H1 (cell line): ENCODE results near the gene CEACAM20. TPM values are rescaled to one million over a fixed set of nuclear protein-coding genes. Genes with fewer than 3 reads are reported as not detected.
A peak's percentile ranks its signal among the peaks of the same experiment; 100 is the strongest.

ENCODE experiments used
- CTCF ChIA-PET: fragments of 300-600 bp; sonication (Branson Sonifier 250); formaldehyde crosslinking; loops from one replicate; lab custom pipeline; 2021; ENCODE audit not compliant: partially characterized antibody; lab: Charles Lee
- POLR2A ChIA-PET: fragments of 300-600 bp; sonication (Branson Sonifier 250); formaldehyde crosslinking; loops from one replicate; lab custom pipeline; 2021; ENCODE audit warnings: inconsistent platforms; ENCODE audit not compliant: partially characterized antibody; lab: Charles Lee
- DNase-seq, 2 experiments: peaks; one replicate each; pipeline versions ENCODE4 v3.0.0 to v3.0.0-alpha.2; 2010 to 2022; ENCODE audit warnings: low spot score in 2 of 2, low read depth in 1 of 2, mixed read lengths in 1 of 2
- FAIRE-seq: peaks from 2 replicates; lab custom pipeline; 2011; peaks lifted over from hg19 to GRCh38; lab: Jason Lieb, UNC
- H2AFZ ChIP-seq: 2 replicates; pipeline ENCODE4 v1.8.1; 2012; ENCODE audit warnings: low read length, inconsistent platforms
- H2AK5ac ChIP-seq: 2 replicates; pipeline ENCODE4 v1.6.1; 2013; ENCODE audit warnings: low read depth, low read length
- H2BK120ac ChIP-seq: replicated peaks from 2 replicates; pipeline ENCODE3; 2013; ENCODE audit warnings: low read depth, low read length, inconsistent platforms
- H2BK12ac ChIP-seq: 2 replicates; pipeline ENCODE4 v1.6.1; 2013; ENCODE audit warnings: low read depth, low read length
- H2BK15ac ChIP-seq: 2 replicates; pipeline ENCODE4 v1.6.1; 2013; ENCODE audit warnings: low read length
- H2BK20ac ChIP-seq: 2 replicates; pipeline ENCODE4 v1.6.1; 2013; ENCODE audit warnings: low read length
- H2BK5ac ChIP-seq: 2 replicates; pipeline ENCODE4 v1.6.1; 2013; ENCODE audit warnings: low read depth, low read length
- H3K14ac ChIP-seq: 2 replicates; pipeline ENCODE4 v1.6.1; 2013; ENCODE audit warnings: inconsistent platforms; ENCODE audit not compliant: insufficient read length
- H3K18ac ChIP-seq: 2 replicates; pipeline ENCODE4 v1.6.1; 2013; ENCODE audit warnings: low read length; ENCODE audit errors: extremely low read depth
- H3K23ac ChIP-seq: 2 replicates; pipeline ENCODE4 v1.6.1; 2013; ENCODE audit warnings: inconsistent platforms; ENCODE audit not compliant: insufficient read length
- H3K23me2 ChIP-seq: 2 replicates; pipeline ENCODE4 v1.6.1; 2013; ENCODE audit warnings: low read depth, low read length
- H3K27ac ChIP-seq: 2 replicates; pipeline ENCODE4 v1.6.1; 2011; ENCODE audit warnings: low read depth, low read length, inconsistent platforms
- H3K27me3 ChIP-seq, 4 experiments: replicated peaks in 1 of 4; 1 replicate in 1 of 4; 2 replicates in 3 of 4; pipeline versions ENCODE4 v1.6.1 to v1.8.1; 2011 to 2013; ENCODE audit warnings: low read length in 3 of 4, mild to moderate bottlenecking in 3 of 4, inconsistent platforms in 2 of 4, mixed read lengths in 2 of 4, moderate library complexity in 1 of 4; ENCODE audit not compliant: control insufficient read depth in 3 of 4, insufficient read depth in 3 of 4; ENCODE audit errors: extremely low read depth in 1 of 4
- H3K36me3 ChIP-seq, 4 experiments: 2 replicates each; pipeline versions ENCODE4 v1.6.1 to v1.8.1; 2011 to 2013; ENCODE audit warnings: mild to moderate bottlenecking in 4 of 4, low read length in 3 of 4, moderate library complexity in 2 of 4, control low read depth in 1 of 4, inconsistent platforms in 1 of 4; ENCODE audit not compliant: insufficient read depth in 4 of 4, control insufficient read depth in 2 of 4
- H3K4ac ChIP-seq: replicated peaks from 2 replicates; pipeline ENCODE3; 2013; ENCODE audit warnings: low read length, low read depth, mixed read lengths, inconsistent platforms; ENCODE audit not compliant: insufficient read length
- H3K4me1 ChIP-seq, 4 experiments: replicated peaks in 1 of 4; 1 replicate in 1 of 4; 2 replicates in 3 of 4; pipeline versions ENCODE4 v1.6.1 to v1.8.1; 2011 to 2013; ENCODE audit warnings: low read length in 3 of 4, inconsistent platforms in 2 of 4, mixed read lengths in 1 of 4; ENCODE audit not compliant: insufficient read depth in 4 of 4, control insufficient read depth in 3 of 4
- H3K4me2 ChIP-seq, 2 experiments: 2 replicates each; pipeline versions ENCODE4 v1.6.1 to v1.8.1; 2011 to 2013; ENCODE audit warnings: low read depth in 2 of 2, low read length in 2 of 2, control low read depth in 1 of 2, inconsistent platforms in 1 of 2, mild to moderate bottlenecking in 1 of 2; ENCODE audit not compliant: insufficient read depth in 1 of 2
- H3K4me3 ChIP-seq, 4 experiments: fragments of 200-600, 300-600 bp in 1 of 4; sonication (generic), shearing (Covaris generic), sonication (Bioruptor Twin) in 1 of 4; 2 replicates each; pipeline versions ENCODE4 v1.5.1 to v1.8.1; 2011 to 2016; ENCODE audit warnings: low read length in 4 of 4, low read depth in 3 of 4, control low read depth in 2 of 4, inconsistent platforms in 2 of 4, mild to moderate bottlenecking in 2 of 4, mixed read lengths in 1 of 4, moderate library complexity in 1 of 4; ENCODE audit not compliant: insufficient read depth in 2 of 4; ENCODE audit errors: extremely low read depth in 1 of 4
- H3K56ac ChIP-seq: replicated peaks from 2 replicates; pipeline ENCODE3; 2013; ENCODE audit warnings: low read depth, mild to moderate bottlenecking, mixed read lengths, low read length, inconsistent platforms; ENCODE audit not compliant: insufficient read length
- H3K79me1 ChIP-seq: 2 replicates; pipeline ENCODE4 v1.6.1; 2013; ENCODE audit warnings: low read depth, low read length, control low read depth
- H3K79me2 ChIP-seq, 2 experiments: 2 replicates each; pipeline versions ENCODE4 v1.6.1 to v1.8.1; 2012 to 2013; ENCODE audit warnings: low read length in 2 of 2, mild to moderate bottlenecking in 2 of 2, inconsistent platforms in 1 of 2; ENCODE audit not compliant: insufficient read depth in 2 of 2, control insufficient read depth in 1 of 2
- H3K9ac ChIP-seq, 4 experiments: replicated peaks in 1 of 4; 1 replicate in 1 of 4; 2 replicates in 3 of 4; pipeline versions ENCODE4 v1.6.1 to v1.8.1; 2011 to 2013; ENCODE audit warnings: low read depth in 3 of 4, low read length in 3 of 4, control low read depth in 2 of 4, mild to moderate bottlenecking in 2 of 4, moderate library complexity in 2 of 4, inconsistent platforms in 1 of 4; ENCODE audit errors: extremely low read depth in 1 of 4
- H3K9me3 ChIP-seq, 2 experiments: 2 replicates each; pipeline versions ENCODE4 v1.6.1 to v1.8.1; 2012 to 2013; ENCODE audit warnings: mild to moderate bottlenecking in 2 of 2, moderate library complexity in 2 of 2, control low read depth in 1 of 2, inconsistent platforms in 1 of 2, low read depth in 1 of 2, low read length in 1 of 2, mixed read lengths in 1 of 2; ENCODE audit not compliant: insufficient read depth in 2 of 2
- H4K20me1 ChIP-seq, 2 experiments: replicated peaks in 1 of 2; 2 replicates each; pipeline versions ENCODE3 to v1.8.1; 2011 to 2013; ENCODE audit warnings: inconsistent platforms in 2 of 2, low read length in 2 of 2, mild to moderate bottlenecking in 1 of 2; ENCODE audit not compliant: insufficient read depth in 2 of 2, control insufficient read depth in 1 of 2
- H4K5ac ChIP-seq: 2 replicates; pipeline ENCODE4 v1.6.1; 2013; ENCODE audit warnings: low read length, low read depth, mixed read lengths, inconsistent platforms; ENCODE audit not compliant: insufficient read length
- H4K8ac ChIP-seq: 2 replicates; pipeline ENCODE4 v1.8.0; 2013; ENCODE audit warnings: mild to moderate bottlenecking, moderate library complexity, low read length, inconsistent platforms; ENCODE audit not compliant: insufficient read depth; ENCODE audit errors: extremely low read depth
- H4K91ac ChIP-seq: replicated peaks from 2 replicates; pipeline ENCODE3; 2013; ENCODE audit warnings: low read length, mixed read lengths, inconsistent platforms; ENCODE audit not compliant: insufficient read length
- BRCA1 ChIP-seq: IDR thresholded peaks from 2 replicates; pipeline ENCODE4 v1.6.1; 2012; ENCODE audit warnings: low read depth, low read length, improper control_type of control experiment
- EGR1 ChIP-seq: IDR thresholded peaks from 2 replicates; pipeline ENCODE4 v1.6.1; 2011; ENCODE audit warnings: low read depth, low read length, borderline replicate concordance
- FOSL1 ChIP-seq: IDR thresholded peaks from 2 replicates; pipeline ENCODE4 v1.6.1; 2011; ENCODE audit warnings: mild to moderate bottlenecking, low read depth, low read length, moderate library complexity; ENCODE audit not compliant: insufficient read depth
- JUND ChIP-seq: IDR thresholded peaks from 2 replicates; pipeline ENCODE4 v1.6.1; 2011; ENCODE audit warnings: mild to moderate bottlenecking, improper control_type of control experiment, low read length
- MAX ChIP-seq: IDR thresholded peaks from 2 replicates; pipeline ENCODE4 v1.6.1; 2012; ENCODE audit warnings: inconsistent platforms
- RAD21 ChIP-seq, 2 experiments: IDR thresholded peaks in 1 of 2; conservative IDR thresholded peaks in 1 of 2; 2 replicates each; pipeline ENCODE4 v1.6.1; 2011; ENCODE audit warnings: low read depth in 2 of 2, low read length in 2 of 2, improper control_type of control experiment in 1 of 2, inconsistent platforms in 1 of 2, mild to moderate bottlenecking in 1 of 2, moderate library complexity in 1 of 2
- RXRA ChIP-seq: IDR thresholded peaks from 2 replicates; pipeline ENCODE4 v1.6.1; 2011; ENCODE audit warnings: low read depth, mild to moderate bottlenecking, low read length, moderate library complexity; ENCODE audit not compliant: insufficient read depth
- TAF7 ChIP-seq: optimal IDR thresholded peaks from 2 replicates; pipeline ENCODE3; 2011; ENCODE audit warnings: low read depth, mild to moderate bottlenecking, inconsistent platforms, low read length, moderate library complexity, borderline replicate concordance
- TBP ChIP-seq: IDR thresholded peaks from 2 replicates; pipeline ENCODE4 v1.6.1; 2011; ENCODE audit warnings: low read depth, low read length, improper control_type of control experiment
- WGBS, 2 experiments: shearing (Covaris generic) in 1 of 2; methylation state at CpG; one replicate each; pipeline versions ENCODE4 v1.1.6 to v1.1.7; 2013 to 2015; ENCODE audit warnings: low lambda C conversion rate in 2 of 2, mixed read lengths in 2 of 2, inconsistent platforms in 1 of 2, low coverage in 1 of 2, missing lambda C conversion rate in 1 of 2; ENCODE audit not compliant: insufficient replicate concordance in 2 of 2, insufficient coverage in 1 of 2, insufficient read length in 1 of 2; ENCODE audit errors: extremely low coverage in 1 of 2, missing lambda C conversion rate in 1 of 2; 5-methylcytosine and 5-hydroxymethylcytosine counted together
- polyA plus RNA-seq, 7 experiments: library from polyadenylated mRNA; depleted of rRNA in 3 of 7; stranded (reverse) in 5 of 7; unstranded in 2 of 7; fragments of >200 nt in 5 of 7; fragments of 200-250 nt in 2 of 7; gene quantifications; 1 replicate in 5 of 7; 2 replicates in 1 of 7; 4 replicates in 1 of 7; pipeline versions ENCODE4 v1.2.1 to v1.2.3, GENCODE V29; 2011 to 2013; ENCODE audit warnings: missing spikeins in 2 of 7, mixed read lengths in 2 of 7
- total RNA-seq: library from RNA; stranded (reverse); fragmentation: NEBNext Ultra II Directional; extraction: Animal tissue kit (Norgen Biotek cat#: 25700); gene quantifications from 2 replicates; pipeline ENCODE4 v1.2.1, GENCODE V29; 2021

Gene CEACAM20
- total and polyA plus RNA-seq, 2 of the 8 experiments (the other 6 are each of a cell fraction or from before 2014, with no cell fraction given), result not detected

DNA sequence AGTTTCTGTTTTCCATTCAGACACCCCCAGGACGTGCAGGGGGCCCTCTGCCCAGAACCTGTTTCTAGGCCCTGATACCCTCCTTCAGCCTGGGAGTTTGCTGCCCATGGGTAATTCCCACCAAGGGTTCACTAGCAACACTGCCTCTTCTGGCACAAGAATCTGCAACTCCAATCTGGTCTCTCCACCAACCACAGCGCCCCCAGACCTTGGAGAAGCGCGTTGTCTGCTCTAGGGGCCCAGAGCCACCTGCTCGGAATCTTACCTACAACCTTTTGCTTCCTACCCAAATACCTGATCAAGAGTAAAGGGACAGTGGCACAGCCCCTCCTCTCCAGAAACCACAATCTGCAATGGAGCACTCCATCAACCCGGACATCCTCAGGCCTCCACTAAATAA lies 29.9 kb downstream of the CEACAM20 start:
- Histone ChIP-seq H2BK12ac (0 out of 2 replicates have a peak overlapping the region, but pooled peaks have one; percentile 27), H3K4ac (no peak overlapping the region), H3K27me3 (peaks cover 0 to 2% (median 0%) of the 10 kb centered on the region in 4 experiments; a peak in 1 of 7 replicates), H3K4me3 (peak overlapping the region; percentile 81 to 97 (median 86)), H2BK5ac (peak overlapping the region; percentile 69; the same call in 1 of the 2 replicates), H3K14ac (no peak overlapping the region), H3K56ac (no peak overlapping the region), H2BK120ac (no peak overlapping the region), H3K27ac (0 out of 2 replicates have a peak overlapping the region, but pooled peaks have one; percentile 40), H3K4me1 (peaks cover 0 to 4% (median 0%) of the 10 kb centered on the region in 4 experiments; a peak in 2 of 7 replicates), H2BK15ac (no peak overlapping the region), H3K79me2 (peaks cover 21 to 37% of the 10 kb centered on the region in 2 experiments), H3K9me3 (peaks cover 34 to 42% of the 10 kb centered on the region in 2 experiments), H3K23ac (no peak overlapping the region), H3K23me2 (peaks cover 6% of the 10 kb centered on the region; the same call in 1 of the 2 replicates), H3K4me2 (peak overlapping the region; percentile 79 to 80), H2BK20ac (no peak overlapping the region), H4K5ac (no peak overlapping the region), H3K9ac (peak overlapping the region in 3 of 4 experiments; percentile 63 to 79 (median 64); a peak in 6 of 7 replicates), H3K79me1 (peaks cover 27% of the 10 kb centered on the region), H4K91ac (no peak overlapping the region), H4K8ac (peak overlapping the region; percentile 77; the same call in 1 of the 2 replicates), H3K36me3 (peaks cover 3 to 28% (median 19%) of the 10 kb centered on the region in 4 experiments; a peak in 7 of 8 replicates), H2AFZ (peak overlapping the region; percentile 78), H4K20me1 (no peaks in the 10 kb centered on the region), H2AK5ac (no peak overlapping the region), H3K18ac (peak overlapping the region; percentile 98)
- ChIA-PET POLR2A (interaction anchor here (1.0 to 2.1 kb wide), 5 partner anchors 143 to 388 kb away, joined by 3 to 8 read pairs (median 5); partner anchors contain the start of genes ZNF112, ZNF225 and ZNF233), CTCF (interaction anchor here (0.6 to 1.3 kb wide), 8 partner anchors 8 to 264 kb away, joined by 3 to 4 read pairs (median 3); no protein-coding TSS in a partner anchor)
- no peak for FAIRE-seq
- peak in 1 of 2 experiments; percentile 9 for DNase-seq
- 21% methylated on average over 6 of the region's 6 CpGs; no CpG with 5 or more reads in 1 of the 2 experiments for WGBS, 2 experiments
- TF ChIP-seq EGR1, result no peak
- TF ChIP-seq TBP, result no peak
- TF ChIP-seq MAX, result no peak; the same call in 1 of the 2 replicates
- TF ChIP-seq RAD21 (IDR thresholded peaks at IDR 0.05 in 1 of 2, conservative IDR thresholded peaks at IDR 0.05 in 1 of 2; ENCODE audit: low read depth in 2 of 2, low read length in 2 of 2), result peak; percentile 25 to 39; a peak in 3 of 4 replicates
- TF ChIP-seq JUND, result no peak
- TF ChIP-seq TAF7, result no peak
- no peak for TF ChIP-seq RXRA
- no peak for TF ChIP-seq FOSL1
- TF ChIP-seq BRCA1, result no peak
